Measurements from ENCODE around the gene ODAPH.
"Not testable (repeated sequence)": the region's sequence is repeated elsewhere in the genome, so short reads cannot be mapped to it uniquely, and the experiment has no call there.

The ODAPH gene

GRCh38 chr4:75555294-75556164, at the start of gene ODAPH:
Gene ODAPH, plus strand, starts transcription at chr4:75556066. Its CDS starts 17 bp downstream, at chr4:75556083.
- no peak for DNase-seq (ENCODE audit: low spot score)

DNA sequence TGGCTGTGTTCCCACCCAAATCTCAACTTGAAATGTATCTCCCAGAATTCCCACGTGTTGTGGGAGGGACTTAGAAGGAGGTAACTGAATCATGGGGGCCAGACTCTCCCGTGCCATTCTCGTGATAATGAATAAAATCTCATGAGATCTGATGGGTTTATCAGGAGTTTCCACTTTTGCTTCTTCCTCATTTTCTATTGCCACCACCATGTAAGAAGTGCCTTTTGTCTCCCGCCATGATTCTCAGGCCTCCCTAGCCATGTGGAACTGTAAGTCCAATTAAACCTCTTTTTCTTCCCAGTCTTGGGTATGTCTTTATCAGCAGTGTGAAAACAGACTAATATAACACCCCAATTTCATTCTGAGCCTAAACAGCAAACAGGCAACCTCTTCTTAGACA, 46.3 kb upstream of the ODAPH start:
- not testable (repeated sequence) for DNase-seq (ENCODE audit: low spot score)

DNA sequence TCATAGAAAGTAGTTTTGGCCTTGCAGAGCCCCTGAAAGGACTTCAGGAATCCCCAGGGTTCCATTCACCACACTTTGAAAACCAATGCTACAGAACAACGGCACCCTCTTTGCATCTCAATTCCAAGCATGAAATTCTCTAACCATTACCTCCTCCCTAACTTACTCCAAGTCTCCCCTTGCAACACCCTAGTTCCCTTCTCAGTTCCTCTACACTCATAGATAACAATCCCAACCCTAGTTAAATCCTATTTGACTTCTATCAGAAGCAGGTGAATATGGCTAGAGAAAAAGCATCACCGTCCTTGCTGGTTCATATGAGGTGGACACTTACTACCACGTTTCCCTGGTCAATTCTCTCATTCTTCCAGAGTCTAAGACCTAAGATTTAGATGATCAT, 44.0 kb upstream of the ODAPH start:
- no peak for DNase-seq (ENCODE audit: low spot score)

DNA sequence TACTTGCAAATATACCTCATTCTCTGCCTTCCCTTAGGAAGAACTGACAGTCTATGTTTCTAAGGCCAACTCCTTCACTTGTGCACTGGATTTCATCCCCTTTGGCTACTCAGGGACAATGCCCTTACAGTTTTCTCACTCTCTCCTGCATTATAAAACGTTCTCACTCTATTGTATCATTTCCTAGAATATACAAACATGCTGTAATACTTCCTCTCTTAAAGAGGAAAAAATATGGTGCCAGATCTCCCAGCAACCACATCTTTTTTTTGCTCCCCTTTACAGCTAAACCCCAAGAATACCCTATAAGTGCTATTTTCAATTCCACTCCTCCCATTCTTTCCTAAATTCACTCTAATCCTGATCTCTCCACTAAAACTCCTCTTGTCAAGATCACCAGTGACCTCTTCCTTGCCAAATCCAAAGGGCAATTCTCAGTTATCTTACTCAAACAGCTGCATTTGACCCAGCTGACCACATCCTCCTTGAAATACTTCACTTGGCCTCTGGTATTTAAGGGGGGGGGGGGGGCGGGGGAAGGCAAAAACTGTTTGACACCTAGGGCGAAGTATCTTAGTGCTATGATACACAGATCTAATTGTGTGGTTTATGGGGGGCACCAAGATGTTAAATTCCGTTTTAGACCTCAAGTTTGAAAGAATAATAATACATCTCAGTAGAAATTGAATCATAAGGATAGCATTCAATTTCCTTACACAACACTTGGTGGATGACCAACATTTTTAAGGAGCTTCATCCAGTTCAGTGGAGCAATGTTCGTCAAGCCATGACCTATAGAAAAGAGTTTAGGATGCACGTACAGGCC, 43.3 kb upstream of the ODAPH start:
- no peak for DNase-seq (ENCODE audit: low spot score)

DNA sequence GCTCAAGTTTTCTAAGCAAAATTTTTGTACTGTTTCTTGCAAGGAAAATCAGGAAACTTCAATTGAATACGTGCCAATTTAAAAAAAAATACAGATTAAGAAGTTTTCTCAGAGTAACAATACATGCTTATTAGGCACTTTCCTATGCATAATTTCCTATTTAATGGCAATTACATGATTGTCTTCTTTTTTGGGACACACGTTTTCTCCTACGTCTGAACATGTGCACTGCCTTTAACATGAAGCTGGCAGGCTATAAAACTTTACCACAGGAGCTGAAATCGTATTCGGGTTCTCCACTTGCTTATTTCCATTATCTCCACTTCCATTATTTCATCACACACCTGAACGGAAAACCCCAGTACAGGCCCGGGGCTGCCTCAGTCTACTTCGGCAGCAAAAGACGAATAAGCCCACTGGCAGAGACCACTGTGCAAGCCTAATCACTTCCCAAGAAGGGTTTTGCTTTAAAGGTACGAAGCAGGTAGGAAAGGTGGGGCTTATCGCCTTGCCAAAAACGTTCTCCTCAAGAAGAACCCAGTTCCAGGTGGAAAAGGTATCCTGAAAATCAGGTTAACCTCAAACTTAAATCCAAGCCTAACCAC, 42.2 kb upstream of the ODAPH start:
- DNase-seq (ENCODE audit: low spot score): no peak

GRCh38 chr4:75514131-75514948, 41.5 kb upstream of the ODAPH start, which contains the start of the genes RCHY1 and THAP6:
Gene RCHY1, minus strand, starts transcription at chr4:75514403. Its CDS starts 117 bp downstream, at chr4:75514286.
Gene THAP6, plus strand, starts transcription at chr4:75514473. Its CDS starts 980 bp downstream, at chr4:75515453.
- DNase-seq (ENCODE audit: low spot score): peak; percentile 43

GRCh38 chr4:75514949-75515612, 40.8 kb upstream of the ODAPH start:
- no peak for DNase-seq (ENCODE audit: low spot score)

DNA sequence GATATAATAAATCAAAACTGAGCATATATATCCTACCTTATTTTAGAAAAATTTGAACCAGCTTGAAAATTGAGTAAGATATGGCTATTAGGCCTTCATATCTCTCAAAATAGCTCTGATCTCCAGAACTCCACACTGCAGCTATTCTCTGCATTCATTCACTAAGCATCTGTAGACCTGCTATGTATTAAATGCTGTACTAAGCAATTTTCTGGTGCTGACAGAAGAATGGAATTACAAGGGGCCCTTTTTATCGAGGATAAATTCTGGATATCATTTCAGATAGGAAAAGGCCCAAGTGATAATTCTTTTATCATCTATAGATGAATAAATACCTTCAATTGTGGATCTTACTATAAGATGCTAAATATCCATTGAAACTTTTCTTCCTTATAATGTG, 39.7 kb upstream of the ODAPH start:
- no peak for DNase-seq (ENCODE audit: low spot score)

DNA sequence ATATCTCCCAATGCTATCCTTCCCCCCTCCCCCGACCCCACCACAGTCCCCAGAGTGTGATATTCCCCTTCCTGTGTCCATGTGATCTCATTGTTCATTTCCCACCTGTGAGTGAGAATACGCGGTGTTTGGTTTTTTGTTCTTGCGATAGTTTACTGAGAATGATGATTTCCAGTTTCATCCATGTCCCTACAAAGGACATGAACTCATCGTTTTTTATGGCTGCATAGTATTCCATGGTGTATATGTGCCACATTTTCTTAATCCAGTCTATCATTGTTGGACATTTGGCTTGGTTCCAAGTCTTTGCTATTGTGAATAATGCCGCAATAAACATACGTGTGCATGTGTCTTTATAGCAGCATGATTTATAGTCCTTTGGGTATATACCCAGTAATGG, 36.4 kb upstream of the ODAPH start:
- DNase-seq (ENCODE audit: low spot score): not testable (repeated sequence)

- DNase-seq (ENCODE audit: low spot score): no peak
Measured at GRCh38 chr4:75525086-75525485, 30.8 kb upstream of the ODAPH start.

- no peak for DNase-seq (ENCODE audit: low spot score)
Measured at GRCh38 chr4:75525910-75526309, 30.0 kb upstream of the ODAPH start.

- DNase-seq (ENCODE audit: low spot score): no peak
Measured at GRCh38 chr4:75527482-75527881, 28.4 kb upstream of the ODAPH start.

GRCh38 chr4:75530556-75531322, 25.1 kb upstream of the ODAPH start:
- DNase-seq (ENCODE audit: low spot score): no peak

GRCh38 chr4:75531536-75532143, 24.2 kb upstream of the ODAPH start:
- not testable (repeated sequence) for DNase-seq (ENCODE audit: low spot score)

- not testable (repeated sequence) for DNase-seq (ENCODE audit: low spot score)
Measured at GRCh38 chr4:75533339-75533887, 22.5 kb upstream of the ODAPH start.

DNA sequence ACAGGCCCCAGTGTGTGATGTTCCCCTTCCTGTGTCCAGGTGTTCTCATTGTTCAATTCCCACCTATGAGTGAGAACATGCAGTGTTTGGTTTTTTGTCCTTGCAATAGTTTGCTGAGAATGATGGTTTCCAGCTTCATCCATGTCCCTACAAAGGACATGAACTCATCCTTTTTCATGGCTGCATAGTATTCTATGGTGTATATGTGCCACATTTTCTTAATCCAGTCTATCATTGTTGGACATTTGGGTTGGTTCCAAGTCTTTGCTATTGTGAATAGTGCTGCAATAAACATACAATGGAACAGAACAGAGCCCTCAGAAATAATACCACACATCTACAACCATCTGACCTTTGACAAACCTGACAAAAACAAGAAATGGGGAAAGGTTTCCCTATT, 21.9 kb upstream of the ODAPH start:
- not testable (repeated sequence) for DNase-seq (ENCODE audit: low spot score)

DNA sequence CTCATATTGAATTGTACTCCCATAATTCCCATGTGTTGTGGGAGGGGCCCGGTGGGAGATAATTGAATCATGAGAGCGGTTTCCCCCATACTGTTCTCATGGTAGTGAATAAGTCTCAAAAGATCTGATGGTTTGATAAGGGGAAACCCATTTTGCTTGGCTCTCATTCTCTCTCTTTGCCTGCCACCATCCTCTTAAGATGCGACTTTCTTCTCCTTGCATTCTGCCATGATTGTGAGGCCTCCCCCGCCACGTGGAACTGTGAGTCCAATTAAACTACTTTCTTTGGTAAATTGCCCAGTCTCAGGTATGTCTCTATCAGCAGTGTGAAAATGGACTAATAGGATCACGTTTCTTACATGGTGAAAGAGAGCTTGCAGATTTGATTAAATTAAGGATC, 18.6 kb upstream of the ODAPH start:
- DNase-seq (ENCODE audit: low spot score): not testable (repeated sequence)

DNA sequence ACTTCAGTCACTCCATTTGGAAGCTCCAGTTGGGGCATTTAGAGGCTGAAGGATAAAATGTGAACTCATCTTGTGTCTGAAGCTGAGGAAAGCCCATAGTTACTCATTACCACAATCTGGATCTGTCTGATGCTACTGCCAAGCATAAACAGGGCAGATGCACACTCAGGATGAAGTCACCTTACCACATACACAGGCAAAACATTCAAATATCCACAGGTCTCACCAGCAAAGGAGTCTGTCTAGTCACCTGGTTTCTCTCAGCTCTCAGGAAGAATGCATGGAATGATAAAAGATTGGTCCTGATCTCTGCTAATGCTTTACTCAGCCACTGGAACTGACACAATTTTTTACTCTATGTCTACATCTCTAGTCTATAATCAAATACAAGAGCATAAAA, 13.0 kb upstream of the ODAPH start:
- DNase-seq (ENCODE audit: low spot score): no peak

DNA sequence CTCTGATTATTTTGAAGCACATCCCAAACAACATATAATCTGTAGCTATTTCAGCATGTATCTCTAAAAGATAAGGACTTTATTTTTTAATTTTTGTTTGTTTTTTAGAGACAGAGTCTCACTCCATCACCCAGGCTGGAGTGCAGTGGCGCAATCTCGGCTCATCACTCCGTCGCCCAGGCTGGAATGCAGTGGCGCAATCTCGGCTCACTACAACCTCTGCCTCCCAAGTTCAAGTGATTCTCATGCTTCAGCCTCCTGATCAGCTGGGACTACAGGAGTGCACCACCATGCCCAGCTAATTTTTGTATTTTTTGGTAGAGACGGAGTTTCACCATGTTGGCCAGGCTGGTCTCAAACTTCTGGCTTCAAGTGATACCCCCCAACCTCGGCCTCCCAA, 11.6 kb upstream of the ODAPH start:
- not testable (repeated sequence) for DNase-seq (ENCODE audit: low spot score)

All from HuH-7.5 (cell line).